GM12801 (cell line): ENCODE data around the gene GRIP2.

Experiments
- TF ChIP-seq, protein P1 (sequence below): IDR thresholded peaks from one replicate; pipeline ENCODE4 v1.5.1; 2011; ENCODE audit warnings: control low read depth; ENCODE audit not compliant: insufficient read length; ENCODE audit errors: extremely low read depth

The GRIP2 gene

DNA sequence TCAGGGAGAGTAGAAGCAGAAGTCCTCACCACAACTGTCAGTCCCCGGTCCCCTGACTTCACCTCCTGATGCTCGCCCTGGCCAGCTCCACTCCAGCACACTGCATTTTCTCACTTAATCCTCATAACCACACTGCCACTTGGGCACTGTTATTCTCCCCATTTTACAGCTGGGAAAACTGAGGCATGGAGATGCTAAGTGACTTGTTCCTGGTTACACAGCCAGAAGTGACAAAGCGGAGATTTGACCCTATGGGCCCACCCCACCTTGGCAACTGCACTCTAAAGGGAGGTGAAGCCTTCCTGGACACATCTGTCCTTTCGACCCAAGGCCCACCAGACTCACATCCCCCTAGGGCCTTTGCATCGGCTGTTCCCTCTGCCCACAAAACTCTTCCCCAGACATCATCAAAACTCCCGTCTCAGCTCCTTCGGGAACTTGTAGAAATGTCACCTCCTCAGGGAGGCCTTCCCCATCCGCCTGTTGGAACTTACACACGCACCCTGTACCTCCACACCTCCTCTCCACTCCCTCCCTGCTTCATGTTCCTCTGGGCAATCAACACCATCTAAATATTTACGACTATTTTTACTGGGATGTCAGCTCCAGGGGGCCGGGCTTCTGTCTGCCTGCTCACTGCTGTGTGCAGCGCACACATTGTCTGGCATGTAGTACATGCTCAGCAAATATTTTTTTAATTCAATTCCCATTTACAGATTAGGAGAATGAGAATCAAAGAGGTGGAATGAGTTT is 3.1 kb downstream of the GRIP2 start:
- TF ChIP-seq, protein P1, sequence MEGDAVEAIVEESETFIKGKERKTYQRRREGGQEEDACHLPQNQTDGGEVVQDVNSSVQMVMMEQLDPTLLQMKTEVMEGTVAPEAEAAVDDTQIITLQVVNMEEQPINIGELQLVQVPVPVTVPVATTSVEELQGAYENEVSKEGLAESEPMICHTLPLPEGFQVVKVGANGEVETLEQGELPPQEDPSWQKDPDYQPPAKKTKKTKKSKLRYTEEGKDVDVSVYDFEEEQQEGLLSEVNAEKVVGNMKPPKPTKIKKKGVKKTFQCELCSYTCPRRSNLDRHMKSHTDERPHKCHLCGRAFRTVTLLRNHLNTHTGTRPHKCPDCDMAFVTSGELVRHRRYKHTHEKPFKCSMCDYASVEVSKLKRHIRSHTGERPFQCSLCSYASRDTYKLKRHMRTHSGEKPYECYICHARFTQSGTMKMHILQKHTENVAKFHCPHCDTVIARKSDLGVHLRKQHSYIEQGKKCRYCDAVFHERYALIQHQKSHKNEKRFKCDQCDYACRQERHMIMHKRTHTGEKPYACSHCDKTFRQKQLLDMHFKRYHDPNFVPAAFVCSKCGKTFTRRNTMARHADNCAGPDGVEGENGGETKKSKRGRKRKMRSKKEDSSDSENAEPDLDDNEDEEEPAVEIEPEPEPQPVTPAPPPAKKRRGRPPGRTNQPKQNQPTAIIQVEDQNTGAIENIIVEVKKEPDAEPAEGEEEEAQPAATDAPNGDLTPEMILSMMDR, result no peak

DNA sequence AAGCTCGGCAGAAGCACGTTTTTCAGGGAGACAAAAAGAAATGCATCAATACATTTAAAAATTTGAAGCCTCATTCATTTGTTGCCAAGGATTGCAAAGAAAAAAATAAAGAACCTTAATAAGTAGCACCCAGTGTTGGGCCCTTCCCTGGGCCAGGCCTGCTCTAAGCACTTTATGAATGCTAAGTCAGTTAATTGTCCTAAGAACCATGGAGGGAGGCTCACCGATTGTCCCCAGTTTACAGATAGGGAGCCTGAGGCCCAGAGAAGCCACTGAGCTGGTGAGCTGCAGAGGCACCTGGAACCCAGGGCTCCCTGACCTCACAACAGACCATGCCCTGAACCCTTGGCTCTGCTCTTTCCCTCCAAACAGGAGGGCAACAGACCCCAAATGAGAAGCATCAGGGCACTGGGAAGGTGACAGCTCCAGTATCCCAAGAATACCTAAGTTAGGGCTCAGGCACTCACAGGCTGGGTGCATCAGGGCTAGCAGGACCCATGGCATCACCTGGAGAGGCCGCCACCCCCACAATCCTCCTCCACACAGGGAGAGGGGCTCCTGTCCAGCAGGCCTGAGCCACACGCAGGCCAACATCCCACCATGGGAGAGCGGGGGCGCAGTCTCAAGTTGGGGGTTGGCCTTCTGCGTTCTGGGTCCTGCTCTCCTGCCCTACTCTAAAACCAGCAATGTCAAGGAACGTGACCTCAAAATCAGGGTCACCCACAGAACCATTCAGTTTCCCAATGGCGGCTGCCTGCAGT is 3.9 kb downstream of the GRIP2 start:
- TF ChIP-seq, protein P1, result no peak

DNA sequence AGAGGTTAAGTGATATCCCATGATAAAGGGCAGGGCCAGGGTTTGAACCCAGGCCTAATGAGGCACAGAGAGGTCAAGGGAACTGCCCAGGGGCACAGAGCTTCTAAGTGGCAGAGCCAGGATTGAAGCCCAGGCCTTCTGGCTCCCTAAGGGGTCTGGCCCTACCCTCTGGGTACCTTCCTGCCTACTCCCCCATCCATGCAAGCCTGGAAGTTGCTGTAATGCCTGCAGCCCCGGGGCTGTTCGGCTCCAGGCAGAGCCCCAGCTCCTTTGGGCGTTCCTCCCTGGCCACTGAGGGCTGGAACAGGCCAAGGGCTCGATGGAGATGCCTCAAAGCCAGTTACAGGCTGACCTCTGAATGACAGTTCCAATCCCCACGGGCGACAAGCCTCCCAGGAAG is 4.5 kb downstream of the GRIP2 start:
- TF ChIP-seq, protein P1, result no peak

DNA sequence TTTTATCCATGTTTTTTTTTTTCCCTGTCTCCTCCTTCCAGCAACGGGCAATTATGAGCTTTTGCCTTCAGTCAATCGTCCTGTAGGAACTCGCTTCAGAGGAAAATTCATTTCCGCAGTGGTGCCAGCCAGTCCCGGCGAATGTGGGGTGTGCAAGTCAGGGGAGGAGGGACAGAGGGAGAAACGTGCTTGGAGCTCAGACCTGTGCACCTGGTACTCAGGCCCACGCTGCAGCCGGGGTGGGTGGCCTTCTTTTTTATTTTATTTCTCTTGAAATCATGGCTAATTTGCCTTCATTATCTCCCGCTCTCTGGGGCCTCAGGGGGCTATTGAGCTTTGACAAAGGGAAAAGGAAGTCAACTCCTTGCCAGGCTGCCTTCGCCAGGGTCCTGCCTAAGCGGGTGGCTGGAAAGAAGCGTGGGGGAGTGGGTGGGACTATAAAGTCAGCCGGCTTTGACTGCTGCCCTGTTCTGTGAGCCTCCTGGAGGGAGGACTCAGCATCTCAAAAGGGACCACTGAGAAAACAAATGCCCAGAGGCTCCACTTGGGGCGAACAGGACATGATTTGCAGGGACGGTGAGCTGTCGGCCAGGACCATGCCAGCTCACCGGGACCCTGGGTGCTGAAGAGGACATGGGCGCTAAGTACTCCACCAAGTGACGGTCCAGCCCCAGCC is 5.5 kb downstream of the GRIP2 start:
- TF ChIP-seq, protein P1, result no peak

DNA sequence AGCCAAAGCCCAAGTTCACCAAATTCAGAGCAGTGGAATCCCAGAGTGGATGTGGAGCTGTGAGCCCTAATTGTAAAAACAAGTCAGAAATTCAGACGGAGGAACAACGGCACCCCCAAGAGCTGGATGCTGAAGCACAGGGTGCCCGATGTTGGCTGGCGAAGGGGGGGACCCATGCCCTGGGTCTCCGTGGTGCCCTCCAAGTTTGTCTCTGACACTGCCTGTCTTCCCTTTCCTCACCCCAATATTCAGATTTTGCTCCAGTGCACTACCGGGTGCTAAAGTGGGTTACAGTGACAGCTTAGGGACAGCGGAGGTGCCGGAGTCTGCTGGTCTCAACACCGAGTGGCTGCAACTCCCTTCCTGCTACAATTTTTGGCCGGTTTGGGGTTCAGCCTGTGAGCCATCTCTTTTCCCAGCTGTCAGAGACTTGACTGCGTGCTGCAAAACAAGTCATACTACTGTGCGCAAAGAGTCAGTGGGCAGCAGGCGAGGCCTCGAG is 6.6 kb downstream of the GRIP2 start:
- TF ChIP-seq, protein P1, result no peak

DNA sequence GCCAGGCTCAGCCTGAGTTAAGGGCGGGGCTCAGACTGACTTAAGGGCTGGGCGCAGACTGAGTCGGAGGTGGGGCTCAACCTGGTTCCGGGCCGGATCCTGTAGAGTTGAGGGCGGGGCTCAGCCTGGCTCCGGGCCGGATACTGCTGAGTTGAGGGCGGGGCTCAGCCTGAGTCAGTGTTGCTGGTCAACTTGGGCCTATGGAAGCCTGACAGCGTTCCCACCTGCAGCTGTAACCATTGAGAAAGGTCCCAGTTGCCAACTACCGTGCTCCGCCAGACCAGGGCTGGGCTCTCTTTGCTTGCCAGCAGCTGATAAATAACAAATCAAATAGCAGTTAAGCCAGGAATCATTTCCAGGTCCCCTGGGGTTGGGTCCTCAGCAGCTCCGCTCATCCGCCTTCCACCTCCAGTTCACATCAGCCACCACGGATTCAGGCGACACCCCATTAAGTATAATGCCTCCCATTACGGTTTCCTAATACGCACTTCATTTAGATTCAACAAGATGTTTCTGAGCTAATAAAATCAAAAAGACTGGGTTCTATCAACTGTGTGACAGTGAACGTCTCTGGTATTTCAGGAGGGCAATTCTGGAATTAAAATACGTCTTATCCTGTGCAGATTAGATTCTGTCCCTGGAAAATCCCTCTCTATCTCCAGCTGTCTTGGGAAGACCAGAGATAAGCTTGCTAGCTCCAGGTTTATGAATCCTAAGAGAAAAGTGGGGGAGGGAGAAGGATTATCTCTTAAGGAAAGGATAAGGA is 7.3 kb downstream of the GRIP2 start:
- TF ChIP-seq, protein P1, result no peak
